ENCODE measurements around the gene MYLIP.

MYLIP gene

DNA sequence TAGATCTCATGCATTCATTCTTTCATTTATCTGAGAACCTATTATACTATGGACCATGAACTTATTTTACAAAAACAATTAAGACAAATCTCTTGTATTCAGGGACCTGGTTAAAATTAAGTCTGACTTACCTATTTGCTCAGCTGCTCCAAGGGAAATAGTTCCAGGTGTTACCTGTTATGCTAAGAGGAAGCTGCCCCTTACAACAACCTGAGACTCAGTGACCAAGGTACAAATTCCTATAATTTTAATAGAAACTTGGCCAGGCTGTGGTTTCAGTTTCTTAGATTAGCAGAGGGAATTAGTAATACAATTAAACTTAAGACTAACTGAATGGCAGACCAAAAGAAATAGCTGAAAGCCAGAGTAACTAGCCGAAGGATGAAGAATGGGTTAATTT lies 61.3 kb downstream of the MYLIP start:
- DNase-seq (ENCODE audit: low spot score): no peak
- TF ChIP-seq, protein P1, sequence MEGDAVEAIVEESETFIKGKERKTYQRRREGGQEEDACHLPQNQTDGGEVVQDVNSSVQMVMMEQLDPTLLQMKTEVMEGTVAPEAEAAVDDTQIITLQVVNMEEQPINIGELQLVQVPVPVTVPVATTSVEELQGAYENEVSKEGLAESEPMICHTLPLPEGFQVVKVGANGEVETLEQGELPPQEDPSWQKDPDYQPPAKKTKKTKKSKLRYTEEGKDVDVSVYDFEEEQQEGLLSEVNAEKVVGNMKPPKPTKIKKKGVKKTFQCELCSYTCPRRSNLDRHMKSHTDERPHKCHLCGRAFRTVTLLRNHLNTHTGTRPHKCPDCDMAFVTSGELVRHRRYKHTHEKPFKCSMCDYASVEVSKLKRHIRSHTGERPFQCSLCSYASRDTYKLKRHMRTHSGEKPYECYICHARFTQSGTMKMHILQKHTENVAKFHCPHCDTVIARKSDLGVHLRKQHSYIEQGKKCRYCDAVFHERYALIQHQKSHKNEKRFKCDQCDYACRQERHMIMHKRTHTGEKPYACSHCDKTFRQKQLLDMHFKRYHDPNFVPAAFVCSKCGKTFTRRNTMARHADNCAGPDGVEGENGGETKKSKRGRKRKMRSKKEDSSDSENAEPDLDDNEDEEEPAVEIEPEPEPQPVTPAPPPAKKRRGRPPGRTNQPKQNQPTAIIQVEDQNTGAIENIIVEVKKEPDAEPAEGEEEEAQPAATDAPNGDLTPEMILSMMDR (IDR thresholded peaks at IDR 0.05; ENCODE audit: extremely low read depth, missing control alignments): no peak

DNA sequence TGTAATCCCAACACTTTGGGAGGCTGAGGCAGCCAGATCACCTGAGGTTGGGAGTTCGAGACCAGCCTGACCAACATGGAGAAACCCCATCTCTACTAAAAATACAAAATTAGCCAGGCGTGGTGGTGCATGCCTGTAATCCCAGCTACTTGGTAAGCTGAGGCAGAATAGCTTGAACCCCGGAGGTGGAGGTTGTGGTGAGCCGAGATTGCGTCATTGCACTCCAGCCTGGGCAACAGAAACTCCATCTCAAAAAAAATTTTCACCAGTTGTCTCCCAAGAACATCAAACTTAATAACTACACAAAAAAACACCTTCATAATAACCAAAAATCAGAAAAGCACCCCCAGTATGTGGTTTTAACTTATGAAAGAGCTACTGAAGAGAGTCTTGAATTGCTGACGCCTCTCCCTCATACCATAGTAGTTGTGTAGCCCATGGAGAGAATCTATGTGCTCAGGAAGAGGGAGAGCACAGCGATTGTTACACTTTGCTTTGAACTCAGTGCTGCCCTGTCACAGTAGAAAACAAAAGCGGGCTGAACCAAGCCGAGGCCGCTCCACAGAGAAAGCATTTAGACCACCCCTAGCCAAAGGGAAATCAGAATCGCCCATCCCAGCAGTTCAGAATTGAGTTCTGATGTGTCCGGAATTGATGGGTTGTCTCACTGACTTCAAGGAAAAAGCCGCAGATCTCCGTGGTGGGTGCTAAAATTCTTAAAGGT lies 67.5 kb downstream of the MYLIP start:
- no peak for DNase-seq (ENCODE audit: low spot score)
- TF ChIP-seq, protein P1 (IDR thresholded peaks at IDR 0.05; ENCODE audit: extremely low read depth, missing control alignments): no peak

DNA sequence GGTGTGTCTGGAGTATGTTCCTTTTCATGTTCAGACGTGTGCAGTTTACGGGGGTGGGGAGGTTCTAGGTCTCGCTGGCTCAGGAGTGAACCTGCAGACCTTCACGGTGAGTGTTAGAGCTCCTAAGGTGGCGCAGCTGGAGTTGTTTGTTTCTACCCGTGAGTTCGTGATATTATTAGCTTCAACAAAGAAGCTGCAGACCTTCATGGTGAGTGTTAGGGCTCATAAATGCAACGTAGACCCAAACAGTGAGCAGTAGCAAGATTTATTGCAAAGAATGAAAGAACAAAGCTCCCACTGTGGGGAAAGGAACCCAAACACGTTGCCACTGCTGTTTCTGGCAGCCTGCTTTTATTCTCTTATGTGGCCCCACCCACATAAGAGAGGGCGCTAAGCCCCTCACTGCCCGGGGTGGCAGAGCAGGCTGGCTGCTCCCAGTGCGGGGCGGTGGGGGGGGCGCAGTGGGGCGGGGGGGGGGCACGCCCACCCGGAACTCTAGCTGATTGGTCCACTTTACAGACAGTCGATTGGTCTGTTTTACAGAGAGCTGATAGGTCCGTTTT lies 68.2 kb downstream of the MYLIP start:
- TF ChIP-seq, protein P1 (IDR thresholded peaks at IDR 0.05; ENCODE audit: extremely low read depth, missing control alignments): no peak
- no peak for DNase-seq (ENCODE audit: low spot score)

Measured in GM20000 (cell line).